HG03097 (cell line): Measurements from ENCODE around the gene EYS.
"Not testable (repeated sequence)": the region's sequence is repeated elsewhere in the genome, so short reads cannot be mapped to it uniquely, and the experiment has no call there.

Experiments
- ATAC-seq: cut with Tn5 transposase; IDR thresholded peaks from one replicate; pipeline ENCODE4 v1.9.1; 2021; ENCODE audit not compliant: unreplicated experiment, low FRiP score

The EYS gene

DNA sequence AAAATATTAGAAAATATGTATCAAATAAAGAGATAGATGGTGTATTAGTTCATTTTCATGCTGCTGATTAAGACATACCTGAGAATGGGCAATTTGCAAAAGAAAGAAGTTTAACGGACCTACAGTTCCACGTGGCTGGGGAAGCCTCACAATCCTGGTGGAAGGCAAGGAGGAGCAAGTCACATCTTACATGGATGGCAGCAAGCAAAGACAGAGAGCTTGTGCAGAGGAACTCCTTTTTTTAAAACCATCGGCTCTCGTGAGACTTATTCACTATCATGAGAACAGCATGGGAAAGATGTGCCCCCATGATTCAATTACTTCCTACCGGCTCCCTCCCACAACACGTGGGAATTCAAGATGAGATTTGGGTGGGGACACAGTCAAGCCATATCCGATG is 223.4 kb downstream of the EYS start:
- not testable (repeated sequence) for ATAC-seq

DNA sequence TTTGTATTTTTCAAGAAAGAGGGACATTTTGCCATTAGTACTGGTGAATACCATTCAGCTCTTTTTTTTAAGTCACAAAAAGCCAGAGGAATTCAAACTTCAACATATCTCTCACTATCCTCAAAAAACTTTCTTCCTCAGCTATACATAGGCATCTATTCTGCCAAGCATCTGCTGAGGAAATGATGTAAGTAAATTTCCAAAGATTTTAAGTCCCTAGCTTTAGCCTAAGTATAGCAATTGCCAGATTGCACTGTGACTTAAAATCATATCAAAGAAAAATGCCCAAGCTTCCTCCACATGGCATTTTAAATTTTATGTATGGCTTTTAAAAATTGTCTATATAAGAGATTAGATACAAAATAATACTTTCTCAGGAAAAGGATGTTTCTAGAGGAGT is 237.4 kb downstream of the EYS start:
- no peak for ATAC-seq

DNA sequence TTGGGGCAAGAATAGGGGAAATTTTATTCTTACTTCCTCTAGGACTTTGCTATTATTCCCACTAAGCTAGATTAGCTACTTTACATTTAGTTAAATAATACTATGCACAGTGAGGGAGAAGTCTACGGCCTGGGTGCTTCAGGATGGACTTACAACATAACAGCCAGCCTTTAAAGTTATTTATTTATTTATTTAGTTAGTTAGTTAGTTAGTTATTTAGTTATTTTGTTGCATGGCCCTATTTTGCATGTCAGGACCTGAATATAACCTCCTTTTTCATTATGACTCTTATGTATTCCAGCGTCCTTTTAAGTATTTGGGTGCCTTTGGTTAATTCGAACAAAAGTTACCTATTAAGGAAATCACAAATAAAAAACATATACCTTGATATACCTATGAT is 238.7 kb downstream of the EYS start:
- no peak for ATAC-seq

DNA sequence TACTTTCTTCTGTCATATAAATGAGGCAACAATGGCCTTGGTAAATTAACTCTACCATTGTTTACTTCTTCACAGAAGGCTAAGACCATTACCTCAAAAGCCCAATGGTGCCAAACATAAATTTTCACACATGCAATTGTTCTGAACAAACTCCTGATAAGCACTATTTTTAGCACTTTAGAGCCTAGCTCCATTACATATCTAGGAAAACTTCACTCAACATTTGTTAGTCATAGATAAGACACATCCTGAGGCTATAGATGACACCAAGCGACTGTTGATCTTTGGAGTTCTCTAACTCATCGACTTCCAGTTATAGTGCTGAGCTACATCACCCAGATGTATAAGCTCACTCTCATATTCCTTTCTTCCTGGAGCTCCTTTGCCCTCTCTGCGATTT is 245.9 kb downstream of the EYS start:
- no peak for ATAC-seq

DNA sequence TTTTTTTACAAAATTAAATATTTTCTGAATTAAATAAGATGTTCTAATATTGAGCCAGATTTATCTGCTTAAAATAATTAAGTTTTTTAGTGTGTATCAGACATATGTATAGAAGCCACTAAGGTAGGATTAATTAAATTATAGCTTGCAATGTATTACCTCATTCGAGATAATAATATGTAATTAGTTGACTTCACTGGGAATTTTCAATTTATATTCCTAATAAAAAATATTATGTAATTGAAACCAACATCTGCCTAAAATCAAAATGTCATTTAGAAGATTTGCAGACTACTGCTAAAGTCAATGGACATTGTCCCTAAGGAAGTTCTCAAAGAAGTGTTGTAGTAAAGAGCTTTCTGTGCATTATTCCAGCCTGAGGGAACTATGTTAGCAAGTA is 254.7 kb downstream of the EYS start:
- ATAC-seq, result no peak

DNA sequence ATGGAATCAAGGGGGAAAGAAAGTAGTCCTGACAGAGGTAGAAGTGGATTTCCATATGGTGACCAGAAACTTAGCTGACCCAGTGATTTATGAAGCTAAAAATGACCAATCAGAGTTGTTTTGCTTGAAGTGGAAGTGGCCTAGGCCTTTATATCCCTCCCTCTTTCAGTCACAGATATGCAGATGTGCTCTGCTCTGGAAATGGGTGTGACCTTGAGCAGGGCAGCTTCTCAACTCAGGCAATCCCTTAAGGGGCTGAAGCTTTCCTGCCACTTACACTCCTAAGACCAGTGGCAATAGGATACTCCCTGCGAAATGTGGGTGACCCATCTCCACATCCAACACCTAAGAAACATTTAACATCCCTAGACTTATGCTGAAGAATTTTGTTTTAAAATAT is 256.6 kb downstream of the EYS start:
- ATAC-seq, result no peak

DNA sequence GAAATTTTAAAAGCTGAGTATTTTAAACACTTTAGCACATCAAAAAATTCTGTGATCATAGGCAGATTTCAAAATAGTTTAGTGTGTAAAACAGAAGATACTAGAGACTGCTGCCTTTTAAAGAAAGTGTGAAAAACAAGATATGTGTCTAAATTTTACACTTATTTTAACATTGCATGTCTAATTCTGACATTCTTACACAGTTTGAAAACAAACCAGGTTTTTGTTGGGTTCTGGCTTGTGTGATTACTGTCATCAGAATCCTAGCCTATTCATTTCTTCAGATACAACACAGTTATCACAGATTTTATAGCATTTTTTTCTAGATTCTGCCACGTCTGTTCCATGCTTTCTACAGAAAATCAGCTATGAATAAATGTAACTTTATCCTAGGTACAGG is 257.1 kb downstream of the EYS start:
- no peak for ATAC-seq

DNA sequence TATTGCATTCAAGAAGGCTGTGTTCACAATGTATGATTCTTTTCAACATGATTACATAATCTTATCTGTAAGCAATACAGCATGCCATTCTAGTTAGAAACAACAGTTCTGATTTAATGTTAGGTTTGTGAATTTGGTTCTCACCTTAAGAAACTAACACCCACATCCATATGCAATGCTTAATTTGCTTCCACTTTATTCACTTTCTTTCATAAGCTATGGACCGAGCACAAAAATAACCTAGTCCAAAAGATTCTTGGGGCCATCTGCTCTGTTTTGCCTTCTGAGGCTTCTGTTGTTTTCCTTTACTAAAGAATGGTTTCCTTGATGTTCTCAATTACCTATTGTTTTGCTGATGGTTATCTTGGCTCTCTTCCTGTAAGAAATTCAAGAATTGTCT is 258.2 kb downstream of the EYS start:
- no peak for ATAC-seq

DNA sequence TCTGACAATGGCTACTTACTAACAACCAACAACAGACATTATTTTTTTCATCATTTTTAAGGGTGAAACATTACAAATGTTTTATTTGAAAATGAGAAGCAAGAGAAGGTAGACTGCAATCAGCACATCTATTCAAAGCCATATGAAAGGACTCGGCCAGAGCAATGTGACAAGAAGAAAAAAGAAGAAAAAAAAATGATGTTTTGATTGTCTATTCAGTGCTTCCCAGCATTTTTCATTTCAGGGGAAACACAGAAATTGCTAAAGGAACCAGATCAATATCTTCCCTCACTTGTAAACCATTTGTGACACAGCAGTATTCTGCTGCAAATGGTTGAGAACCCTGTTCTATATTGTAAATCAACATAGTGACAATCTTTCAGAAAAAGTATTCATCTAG is 270.7 kb downstream of the EYS start:
- ATAC-seq, result no peak

DNA sequence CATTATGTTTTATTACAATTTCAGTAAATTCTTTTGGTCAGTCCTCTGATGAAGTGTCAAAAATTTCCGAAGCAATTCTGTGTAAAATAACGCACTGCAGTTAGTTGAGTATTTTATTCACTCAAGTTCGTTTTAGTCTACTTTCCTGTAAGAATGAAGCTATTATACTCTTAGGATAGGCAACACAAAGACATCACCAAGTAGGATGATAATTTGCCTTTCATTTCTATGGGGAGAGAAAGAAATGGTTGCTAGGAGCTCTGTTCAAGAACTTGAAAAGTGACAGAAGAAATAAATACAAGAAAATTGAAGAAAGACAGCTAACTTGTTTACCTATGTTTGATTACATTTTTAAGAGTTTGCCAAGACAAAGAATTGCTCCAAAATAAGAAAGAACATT is 290.4 kb downstream of the EYS start:
- ATAC-seq, result no peak

DNA sequence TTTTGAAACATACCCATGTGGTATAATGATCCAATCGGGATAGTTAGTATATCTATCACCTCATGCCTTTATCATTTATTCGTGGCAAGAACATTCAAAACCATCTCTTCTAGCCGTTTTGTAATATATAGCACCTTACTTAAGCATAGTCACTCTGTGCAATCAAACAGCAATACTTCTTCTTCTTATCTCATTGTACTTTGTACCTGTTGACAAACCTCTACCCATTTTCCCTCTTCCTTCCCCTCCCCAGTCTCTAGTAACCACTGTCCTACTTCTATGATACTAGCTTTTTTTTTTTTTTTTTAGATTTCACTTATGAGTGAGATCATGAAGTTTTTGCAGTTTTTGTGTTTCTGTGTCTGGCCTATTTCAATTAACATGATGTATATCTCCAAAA is 296.7 kb downstream of the EYS start:
- no peak for ATAC-seq

DNA sequence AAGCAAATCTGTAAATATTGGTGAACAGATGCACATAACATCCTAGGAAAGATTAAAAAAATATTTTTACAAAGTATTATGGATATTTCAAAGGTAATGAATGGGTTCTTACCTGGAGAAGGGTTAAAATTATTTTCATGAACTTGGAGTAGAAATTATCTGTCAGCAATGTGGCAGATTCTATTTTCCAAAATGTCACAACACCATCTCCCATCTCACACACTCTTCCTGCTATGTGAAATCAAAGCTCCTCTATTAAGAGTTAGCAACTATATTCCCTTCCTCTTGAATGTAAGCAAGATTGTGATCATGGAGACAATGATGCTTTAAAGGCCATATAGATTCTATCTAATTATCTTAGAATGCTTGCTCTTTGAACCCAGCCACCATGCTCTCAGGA is 304.5 kb downstream of the EYS start:
- ATAC-seq, result no peak

DNA sequence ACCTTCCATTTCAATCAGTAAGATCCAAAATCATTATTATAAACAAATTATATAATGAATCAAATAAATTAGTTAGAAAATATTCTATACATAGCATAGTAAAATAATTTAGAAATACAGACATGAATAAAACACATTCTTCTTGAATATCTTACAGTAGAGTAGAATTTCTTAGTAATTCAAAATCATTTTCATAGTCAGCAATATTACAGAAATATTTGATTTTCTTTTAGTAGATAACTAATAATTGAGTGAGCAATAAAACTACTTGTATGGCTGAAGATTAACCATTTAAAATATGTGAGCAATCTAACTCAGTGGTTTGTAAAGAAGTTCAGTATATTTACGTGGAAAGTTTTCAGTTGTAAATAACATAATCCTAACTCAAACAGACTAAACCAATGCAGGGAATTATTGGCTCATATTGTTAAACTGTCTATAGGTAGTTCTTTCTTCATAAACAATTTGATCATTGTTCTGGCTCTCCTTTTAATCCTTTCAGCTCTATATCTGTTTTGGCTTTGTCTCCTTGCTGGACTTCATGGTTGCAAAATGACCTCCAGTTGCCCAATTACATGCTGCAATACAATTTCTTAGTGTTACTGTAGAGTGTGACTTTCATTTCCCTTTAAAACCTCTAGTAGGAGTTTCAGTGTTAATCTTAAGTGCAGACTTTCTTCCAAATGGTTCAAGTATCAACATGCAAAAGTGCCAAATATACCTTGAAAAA is 307.5 kb downstream of the EYS start:
- no peak for ATAC-seq

DNA sequence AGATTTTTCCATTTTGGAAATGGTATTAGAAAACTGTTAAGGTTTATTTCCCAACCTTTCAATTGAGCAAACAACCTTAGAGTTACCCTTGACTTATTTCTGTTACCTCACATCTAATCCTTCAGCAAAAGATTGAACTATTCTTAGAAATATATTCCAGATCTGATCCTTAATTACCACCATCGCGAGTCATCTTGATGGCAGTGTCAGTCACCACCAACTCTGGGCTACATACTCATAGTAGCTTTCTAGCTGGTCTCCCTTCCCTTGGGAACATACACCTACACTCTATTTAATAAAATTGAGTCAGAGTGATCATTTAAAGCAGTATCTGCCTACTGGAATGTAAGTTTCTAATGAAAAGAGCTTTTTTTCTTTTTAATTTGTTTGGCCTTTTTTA is 308.2 kb downstream of the EYS start:
- no peak for ATAC-seq

DNA sequence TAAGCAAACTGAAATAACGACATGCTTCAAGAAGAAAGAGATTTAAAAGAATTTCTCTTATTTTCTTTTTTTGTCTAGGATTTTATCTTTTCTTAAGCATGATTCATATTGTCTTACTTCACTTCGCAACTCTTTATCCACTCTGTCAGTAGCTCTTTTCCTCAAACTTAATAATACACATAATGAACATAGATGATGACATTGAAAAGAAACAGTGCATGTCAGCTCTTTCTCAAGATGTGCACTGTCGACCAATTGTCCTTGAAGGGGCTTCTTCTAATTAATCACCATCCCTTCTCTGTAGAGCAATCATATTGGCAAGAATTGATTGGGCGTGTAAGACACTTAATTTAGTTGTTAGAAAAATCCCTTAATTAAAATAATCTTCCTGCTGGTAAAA is 356.5 kb downstream of the EYS start:
- ATAC-seq, result no peak

DNA sequence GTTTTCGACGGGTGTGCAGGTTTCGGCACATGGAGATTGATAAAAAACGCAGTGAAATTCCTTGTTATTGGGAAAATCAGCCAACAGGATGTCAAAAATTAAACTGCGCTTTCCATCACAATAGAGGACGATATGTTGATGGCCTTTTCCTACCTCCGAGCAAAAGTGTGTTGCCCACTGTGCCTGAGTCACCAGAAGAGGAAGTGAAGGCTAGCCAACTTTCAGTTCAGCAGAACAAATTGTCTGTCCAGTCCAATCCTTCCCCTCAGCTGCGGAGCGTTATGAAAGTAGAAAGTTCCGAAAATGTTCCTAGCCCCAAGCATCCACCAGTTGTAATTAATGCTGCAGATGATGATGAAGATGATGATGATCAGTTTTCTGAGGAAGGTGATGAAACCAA is 404.4 kb downstream of the EYS start:
- not testable (repeated sequence) for ATAC-seq

DNA sequence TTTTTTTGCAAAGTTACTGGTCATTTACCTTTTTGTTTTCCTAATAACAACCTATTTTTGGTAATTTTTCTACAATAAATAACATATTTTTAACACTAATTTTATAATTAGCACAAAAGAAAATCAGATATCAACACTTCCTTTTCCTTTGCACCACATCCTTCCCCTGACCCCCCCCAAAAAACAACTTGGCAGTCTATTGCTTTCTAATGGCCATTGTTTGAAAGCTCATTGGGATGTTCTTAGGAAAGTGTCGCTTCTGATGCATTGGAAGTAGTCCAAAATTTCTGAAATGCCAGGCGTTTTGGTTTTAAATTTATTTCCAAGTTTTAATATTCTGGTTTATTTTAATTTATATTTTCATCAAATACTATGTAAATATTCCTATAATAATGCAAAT is 407.8 kb downstream of the EYS start:
- no peak for ATAC-seq

DNA sequence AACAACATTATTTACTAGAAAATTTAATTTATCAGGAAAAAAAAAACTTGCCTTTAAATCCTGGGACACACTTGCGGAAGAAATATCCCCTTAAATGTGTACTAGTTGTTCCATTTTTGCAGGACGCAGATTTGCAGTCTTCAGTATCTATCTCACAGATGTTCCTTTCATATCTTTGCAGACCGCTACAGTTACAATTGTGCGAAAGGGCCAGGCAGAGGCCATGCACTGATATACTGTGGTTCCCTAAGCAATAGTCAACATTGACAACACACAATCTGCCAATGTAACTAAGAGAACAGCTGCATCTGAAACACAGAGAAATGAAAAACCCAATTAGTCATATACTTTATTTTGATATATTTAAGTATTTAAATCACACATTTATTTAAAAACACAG is 411.2 kb downstream of the EYS start:
- ATAC-seq, result no peak

DNA sequence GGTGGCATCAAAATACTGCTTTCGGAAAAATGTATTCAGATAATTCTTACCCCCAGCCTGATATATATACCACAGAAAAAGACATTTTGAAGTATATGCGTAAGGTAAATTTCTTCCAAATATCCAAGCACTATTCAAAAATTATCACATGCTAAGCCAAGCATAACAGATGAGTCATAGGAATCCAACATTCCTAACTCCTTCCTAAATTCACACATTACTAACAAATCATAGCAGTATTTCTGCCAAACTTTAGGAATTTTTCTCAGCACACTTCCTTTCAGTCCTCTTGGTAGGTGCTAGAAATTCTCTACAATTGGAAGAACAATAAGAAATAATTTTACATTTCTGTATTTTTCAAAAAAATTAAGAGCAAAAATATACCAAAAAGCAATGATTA is 417.5 kb downstream of the EYS start:
- no peak for ATAC-seq

DNA sequence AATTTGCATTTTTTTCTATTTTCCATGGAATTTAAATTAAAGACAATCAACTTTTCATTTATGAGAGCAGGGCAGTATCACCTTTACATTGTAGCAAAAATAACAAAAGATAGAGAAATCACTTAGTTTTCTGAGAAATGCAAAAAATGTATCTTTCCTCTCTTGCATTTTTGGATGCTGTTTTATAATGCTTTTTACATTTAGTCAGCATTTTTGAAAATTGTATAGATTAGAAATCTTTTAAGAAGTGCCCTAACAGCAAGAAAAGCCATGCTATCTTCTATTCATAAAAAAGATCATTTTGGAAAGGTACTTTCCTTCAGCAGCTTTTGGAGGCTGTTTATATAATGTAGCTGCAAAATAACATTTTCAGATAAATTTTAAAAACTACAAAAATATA is 421.8 kb downstream of the EYS start:
- ATAC-seq, result no peak

DNA sequence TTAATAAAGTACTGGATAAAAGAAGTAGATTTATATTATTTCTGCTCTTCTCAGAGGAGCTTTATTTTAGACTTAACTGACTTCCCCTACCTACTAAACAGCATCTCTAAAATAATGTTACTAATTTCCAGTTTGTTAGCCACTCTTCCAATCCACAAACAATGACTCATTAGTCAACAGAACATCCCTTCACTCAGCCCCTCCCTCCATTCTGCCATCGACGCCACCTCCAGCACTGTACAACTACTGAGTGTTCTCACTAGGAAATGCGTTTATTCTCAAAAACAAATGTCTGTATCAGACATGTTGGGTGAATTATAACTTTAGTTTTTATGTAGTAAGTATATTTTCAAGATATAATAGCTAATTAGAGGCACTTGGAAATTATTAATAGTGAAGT is 427.0 kb downstream of the EYS start:
- ATAC-seq, result no peak

DNA sequence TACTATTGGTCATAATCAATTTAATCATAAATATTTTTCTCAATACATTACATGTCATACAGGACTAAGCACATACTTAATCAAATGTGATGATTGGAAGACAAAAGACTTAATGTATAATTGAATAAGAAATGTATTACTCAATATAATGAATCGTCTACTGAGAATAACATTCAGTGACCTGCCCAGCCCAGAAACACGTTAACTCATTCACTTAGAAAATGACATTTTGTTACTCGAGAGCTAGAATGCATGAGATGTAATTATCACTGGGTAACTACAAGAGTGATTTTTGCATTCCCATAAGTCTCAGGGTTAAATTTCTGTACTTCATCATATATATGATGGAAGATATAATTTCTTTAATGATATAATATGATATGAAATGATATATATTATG is 444.8 kb downstream of the EYS start:
- no peak for ATAC-seq

DNA sequence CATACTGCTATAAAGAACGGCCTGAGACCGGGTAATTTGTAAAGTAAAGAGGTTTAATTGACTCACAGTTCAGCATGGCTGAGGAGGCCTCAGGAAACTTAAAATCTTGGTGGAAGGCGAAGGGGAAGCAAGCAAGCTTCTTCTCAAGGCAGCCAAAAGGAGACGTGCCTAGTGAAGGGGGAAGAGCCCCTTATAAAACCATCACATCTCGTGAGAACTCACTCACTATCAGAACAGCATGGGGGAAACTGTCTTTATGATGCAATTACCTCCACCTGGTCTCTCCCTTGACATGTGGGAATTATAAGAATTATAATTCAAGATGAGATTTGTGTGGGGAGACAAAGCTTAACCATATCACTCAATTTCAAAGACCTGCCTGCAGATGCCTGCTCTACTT is 447.0 kb downstream of the EYS start:
- no peak for ATAC-seq
